Measurements from ENCODE around the gene CRX.

- TF ChIP-seq CTCF (IDR thresholded peaks at IDR 0.05) (no peak), POLR2AphosphoS5 (IDR thresholded peaks at IDR 0.05; ENCODE audit: low read depth, low read length) (no peak), SIN3A (IDR thresholded peaks at IDR 0.05; ENCODE audit: borderline replicate concordance, insufficient read depth, low read depth, low read length) (no peak), TCF7L2 (IDR thresholded peaks at IDR 0.05; ENCODE audit: low read depth, low read length) (no peak), REST (IDR thresholded peaks at IDR 0.05; ENCODE audit: insufficient read depth in 1 of 2, low read depth in 2 of 2, low read length in 1 of 2) (no peak)
Measured at GRCh38 chr19:47778954-47779351, 42.8 kb upstream of the CRX start.
